ENCODE measurements around the gene DNAH9.

GRCh38 chr17:11950771-11951519 is 352.7 kb downstream of the DNAH9 start:
- TF ChIP-seq CTCF (optimal IDR thresholded peaks at IDR 0.05 in 1 of 3, IDR thresholded peaks at IDR 0.05 in 1 of 3, conservative IDR thresholded peaks at IDR 0.05 in 1 of 3; ENCODE audit: extremely low read depth in 1 of 3, insufficient read depth in 2 of 3, low read length in 3 of 3) (no peak), EZH2 (IDR thresholded peaks at IDR 0.05; ENCODE audit: low read length) (no peak)
